GM10248 (cell line): ENCODE measurements around the gene MEA1.
A peak's percentile ranks its signal among the peaks of the same experiment; 100 is the strongest.

ENCODE experiments used
- CTCF ChIA-PET: fragments of 300-600 bp; sonication (Branson Sonifier 250); formaldehyde crosslinking; extraction: SDS; loops from one replicate; lab custom pipeline; 2021; ENCODE audit warnings: antibody characterized with exemption; lab: Yijun Ruan, JAX
- POLR2A ChIA-PET: fragments of 350-650 bp; sonication (Branson Sonifier 250); formaldehyde crosslinking; extraction: SDS; loops from one replicate; lab custom pipeline; 2020; ENCODE audit warnings: antibody characterized with exemption; lab: Yijun Ruan, JAX
- DNase-seq: peaks from one replicate; pipeline ENCODE4 v3.0.0; 2012; ENCODE audit errors: extremely low spot score
- CTCF ChIP-seq: IDR thresholded peaks from 2 replicates; pipeline ENCODE4 v1.5.1; 2012; ENCODE audit warnings: mild to moderate bottlenecking, low read depth; ENCODE audit errors: extremely low read depth, missing control alignments, control extremely low read depth

The MEA1 gene

GRCh38 chr6:42968126-42968701 is 45.5 kb downstream of the MEA1 start:
- ChIA-PET POLR2A (no interaction called here), CTCF (interaction anchor here (2.0 kb wide), 1 partner anchor 11 kb away, joined by 4 read pairs; the partner anchor contains the start of gene PEX6)
- no peak for DNase-seq
- TF ChIP-seq CTCF: no peak

- TF ChIP-seq CTCF: no peak
- no peak for DNase-seq
- CTCF ChIA-PET: interaction anchor here (2.0 kb wide), 1 partner anchor 12 kb away, joined by 4 read pairs; the partner anchor contains the start of gene PEX6
- POLR2A ChIA-PET: no interaction called here
Measured at GRCh38 chr6:42967228-42967627, 46.5 kb downstream of the MEA1 start.

GRCh38 chr6:42966571-42966970 is 47.2 kb downstream of the MEA1 start:
- CTCF ChIA-PET: interaction anchor here (1.1 to 2.0 kb wide), 3 partner anchors 12 to 177 kb away, joined by 3 to 4 read pairs (median 4); partner anchors contain the start of gene PEX6
- POLR2A ChIA-PET: no interaction called here
- TF ChIP-seq CTCF: no peak
- DNase-seq: no peak

- TF ChIP-seq CTCF: peak; percentile 47
- ChIA-PET POLR2A (interaction anchor here (0.5 kb wide), 1 partner anchor 17 kb away, joined by 3 read pairs; no protein-coding TSS in a partner anchor), CTCF (interaction anchor here (1.1 to 3.6 kb wide), 4 partner anchors 9 to 211 kb away, joined by 3 to 14 read pairs (median 4); no protein-coding TSS in a partner anchor)
- no peak for DNase-seq
Measured at GRCh38 chr6:42963855-42964605, 49.7 kb downstream of the MEA1 start.

GRCh38 chr6:42963179-42963854 is 50.4 kb downstream of the MEA1 start:
- CTCF ChIA-PET: interaction anchor here (1.6 to 3.6 kb wide), 2 partner anchors 10 to 12 kb away, joined by 4 to 14 read pairs; no protein-coding TSS in a partner anchor
- POLR2A ChIA-PET: no interaction called here
- DNase-seq: no peak
- no peak for TF ChIP-seq CTCF
